T-helper 1 cell treated with Interleukin-12 subunit alpha and Interleukin-12 subunit beta and Interleukin-4 antibody, amounts not matched to agents 30 μg/mL and 1 μg/mL, for 36 hours (primary cell): ENCODE results near the gene PTGFRN.
"Not testable (repeated sequence)": the region's sequence is repeated elsewhere in the genome, so short reads cannot be mapped to it uniquely, and the experiment has no call there.

Source experiments
- H3K27ac Mint-ChIP-seq: one replicate; pipeline ENCODE4 v1.8.0; 2021; ENCODE audit warnings: mild to moderate bottlenecking, mixed read lengths
- H3K27me3 Mint-ChIP-seq: one replicate; pipeline ENCODE4 v1.8.0; 2021; ENCODE audit warnings: low read depth, mixed read lengths
- H3K36me3 Mint-ChIP-seq: one replicate; pipeline ENCODE4 v1.8.0; 2021; ENCODE audit warnings: low read depth, mixed read lengths
- H3K4me1 Mint-ChIP-seq: one replicate; pipeline ENCODE4 v1.8.0; 2021; ENCODE audit warnings: low read depth, mixed read lengths
- H3K4me3 Mint-ChIP-seq: one replicate; pipeline ENCODE4 v1.8.0; 2021; ENCODE audit warnings: mild to moderate bottlenecking, moderate library complexity, mixed read lengths
- H3K9me3 Mint-ChIP-seq: one replicate; pipeline ENCODE4 v1.8.0; 2021; ENCODE audit warnings: mixed read lengths

PTGFRN gene

GRCh38 chr1:116938216-116938615 lies 28.5 kb downstream of the PTGFRN start:
- H3K27me3 Mint-ChIP-seq, result no peaks in the 10 kb centered on the region
- H3K4me1 Mint-ChIP-seq, result peaks cover 37% of the 10 kb centered on the region
- H3K4me3 Mint-ChIP-seq, result no peak overlapping the region
- H3K27ac Mint-ChIP-seq, result peak overlapping the region; percentile 55
- peaks cover 3% of the 10 kb centered on the region for H3K36me3 Mint-ChIP-seq
- no peaks in the 10 kb centered on the region for H3K9me3 Mint-ChIP-seq

GRCh38 chr1:116939780-116940543 lies 30.2 kb downstream of the PTGFRN start:
- H3K4me1 Mint-ChIP-seq, result peaks cover 32% of the 10 kb centered on the region
- not testable (repeated sequence) for H3K9me3 Mint-ChIP-seq, H3K27ac Mint-ChIP-seq, H3K27me3 Mint-ChIP-seq, H3K4me3 Mint-ChIP-seq, H3K36me3 Mint-ChIP-seq

GRCh38 chr1:116940814-116941599 lies 31.3 kb downstream of the PTGFRN start:
- Mint-ChIP-seq H3K4me3 (no peak overlapping the region), H3K27ac (peak overlapping the region; percentile 43), H3K27me3 (no peaks in the 10 kb centered on the region), H3K9me3 (no peaks in the 10 kb centered on the region), H3K36me3 (peaks cover 10% of the 10 kb centered on the region), H3K4me1 (peaks cover 41% of the 10 kb centered on the region)

DNA sequence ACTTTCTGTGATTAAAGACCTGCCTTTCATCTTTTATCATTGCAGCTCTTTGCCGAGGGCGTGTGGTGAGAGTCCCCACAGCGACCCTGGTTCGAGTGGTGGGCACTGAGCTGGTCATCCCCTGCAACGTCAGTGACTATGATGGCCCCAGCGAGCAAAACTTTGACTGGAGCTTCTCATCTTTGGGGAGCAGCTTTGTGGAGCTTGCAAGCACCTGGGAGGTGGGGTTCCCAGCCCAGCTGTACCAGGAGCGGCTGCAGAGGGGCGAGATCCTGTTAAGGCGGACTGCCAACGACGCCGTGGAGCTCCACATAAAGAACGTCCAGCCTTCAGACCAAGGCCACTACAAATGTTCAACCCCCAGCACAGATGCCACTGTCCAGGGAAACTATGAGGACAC lies 32.0 kb downstream of the PTGFRN start:
- H3K4me1 Mint-ChIP-seq, result peaks cover 42% of the 10 kb centered on the region
- H3K27me3 Mint-ChIP-seq, result no peaks in the 10 kb centered on the region
- H3K36me3 Mint-ChIP-seq, result peaks cover 10% of the 10 kb centered on the region
- no peak overlapping the region for H3K27ac Mint-ChIP-seq
- H3K4me3 Mint-ChIP-seq, result no peak overlapping the region
- H3K9me3 Mint-ChIP-seq, result no peaks in the 10 kb centered on the region

DNA sequence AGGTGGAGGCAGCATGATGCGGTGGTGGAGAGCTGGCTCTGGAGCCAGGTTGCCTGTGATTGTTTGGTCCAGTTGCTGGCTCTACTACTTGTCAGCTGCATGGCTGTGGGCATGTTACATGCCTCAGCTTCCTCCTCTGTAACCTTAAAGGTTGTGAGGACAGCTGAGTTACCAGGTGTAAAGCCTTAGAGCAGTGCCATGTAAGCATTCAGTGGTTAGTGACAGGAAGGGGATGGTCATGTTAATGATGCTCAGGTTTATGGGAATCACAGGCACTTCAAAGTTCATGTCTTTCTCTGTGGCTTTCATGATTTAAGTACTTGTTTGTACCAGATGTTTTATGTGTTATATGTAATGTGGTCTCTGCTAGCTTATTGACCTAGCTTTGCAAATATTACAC lies 32.6 kb downstream of the PTGFRN start:
- peak overlapping the region; percentile 33 for H3K27ac Mint-ChIP-seq
- H3K4me1 Mint-ChIP-seq, result peaks cover 43% of the 10 kb centered on the region
- H3K9me3 Mint-ChIP-seq, result no peaks in the 10 kb centered on the region
- H3K36me3 Mint-ChIP-seq, result peaks cover 10% of the 10 kb centered on the region
- H3K27me3 Mint-ChIP-seq, result no peaks in the 10 kb centered on the region
- H3K4me3 Mint-ChIP-seq, result peak overlapping the region; percentile 5

GRCh38 chr1:116943438-116943837 lies 33.7 kb downstream of the PTGFRN start:
- H3K4me3 Mint-ChIP-seq, result no peak overlapping the region

GRCh38 chr1:116944613-116945012 lies 34.9 kb downstream of the PTGFRN start:
- Mint-ChIP-seq H3K4me3 (no peak overlapping the region), H3K27ac (no peak overlapping the region), H3K36me3 (peaks cover 10% of the 10 kb centered on the region), H3K27me3 (no peaks in the 10 kb centered on the region), H3K9me3 (no peaks in the 10 kb centered on the region), H3K4me1 (peaks cover 41% of the 10 kb centered on the region)

More at GRCh38 chr1:116943438-116943837, 33.7 kb downstream of the PTGFRN start:
- H3K36me3 Mint-ChIP-seq, result peaks cover 10% of the 10 kb centered on the region
- H3K27me3 Mint-ChIP-seq, result no peaks in the 10 kb centered on the region
- no peaks in the 10 kb centered on the region for H3K9me3 Mint-ChIP-seq
- peak overlapping the region; percentile 69 for H3K27ac Mint-ChIP-seq
- H3K4me1 Mint-ChIP-seq, result peaks cover 41% of the 10 kb centered on the region

DNA sequence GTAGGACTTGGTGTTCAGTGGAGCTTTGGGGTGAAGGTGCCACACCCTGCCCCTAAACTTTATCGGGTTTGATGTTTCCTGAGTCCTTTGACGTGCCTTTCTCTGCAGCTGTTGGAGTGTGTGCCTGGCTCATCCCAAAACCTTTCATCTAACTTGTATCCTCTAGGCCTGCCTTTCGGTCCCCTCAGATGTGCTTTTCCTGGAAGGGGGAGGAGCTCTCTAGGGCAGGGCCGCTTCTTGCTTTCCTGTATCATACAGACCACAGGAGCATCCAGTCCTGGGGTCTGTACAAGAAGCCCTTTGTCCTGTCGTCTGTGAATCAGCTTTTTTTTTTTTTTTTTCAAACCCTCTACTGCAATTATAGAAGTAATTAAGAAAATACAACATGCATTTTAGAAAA lies 35.7 kb downstream of the PTGFRN start:
- Mint-ChIP-seq H3K9me3 (no peaks in the 10 kb centered on the region), H3K27ac (peak overlapping the region; percentile 69), H3K27me3 (no peaks in the 10 kb centered on the region), H3K4me3 (peak overlapping the region; percentile 28), H3K36me3 (peaks cover 16% of the 10 kb centered on the region), H3K4me1 (peaks cover 41% of the 10 kb centered on the region)

- Mint-ChIP-seq H3K4me1 (peaks cover 41% of the 10 kb centered on the region), H3K9me3 (no peaks in the 10 kb centered on the region), H3K27ac (no peak overlapping the region), H3K4me3 (no peak overlapping the region), H3K27me3 (no peaks in the 10 kb centered on the region), H3K36me3 (peaks cover 16% of the 10 kb centered on the region)
These were observed 36.3 kb downstream of the PTGFRN start for GRCh38 chr1:116945996-116946395.

DNA sequence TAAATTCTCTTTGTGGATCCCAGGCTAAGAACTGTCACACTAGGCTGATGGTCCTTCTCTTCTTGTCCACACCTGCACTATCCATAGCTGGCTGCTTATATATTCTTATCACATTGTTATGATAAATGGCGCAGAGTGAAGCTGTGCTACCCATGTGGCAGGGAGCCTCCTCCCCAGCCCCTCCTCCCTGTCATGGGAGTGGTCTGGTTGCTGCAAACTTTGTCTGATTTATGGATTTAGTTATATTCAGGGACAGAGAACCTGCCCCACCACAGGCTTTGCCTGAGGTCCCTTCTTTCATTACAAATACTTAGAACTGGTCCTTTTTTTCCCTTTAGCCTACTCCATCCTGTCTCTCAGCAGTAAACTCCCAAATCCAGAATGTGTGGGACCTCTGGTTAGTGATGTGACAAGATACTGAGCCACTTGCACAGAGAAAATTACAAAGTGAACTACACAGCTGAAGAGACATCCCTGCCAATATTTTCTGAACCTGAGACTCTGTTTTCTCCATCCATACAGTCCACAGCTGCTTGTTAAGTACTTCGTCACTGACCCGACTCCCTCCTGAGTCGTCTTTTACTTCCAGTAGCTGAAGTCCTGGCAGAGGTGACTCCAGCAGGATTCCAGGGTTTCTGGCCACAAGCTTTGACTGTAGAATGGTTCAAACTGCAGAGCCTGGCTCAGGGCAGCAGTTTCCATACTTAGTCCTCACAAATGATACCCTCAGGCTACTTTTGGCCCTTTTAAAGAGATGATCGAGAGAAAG lies 37.6 kb downstream of the PTGFRN start:
- no peaks in the 10 kb centered on the region for H3K9me3 Mint-ChIP-seq
- no peak overlapping the region for H3K4me3 Mint-ChIP-seq
- H3K36me3 Mint-ChIP-seq, result peaks cover 19% of the 10 kb centered on the region
- H3K4me1 Mint-ChIP-seq, result peaks cover 32% of the 10 kb centered on the region
- H3K27me3 Mint-ChIP-seq, result no peaks in the 10 kb centered on the region
- H3K27ac Mint-ChIP-seq, result no peak overlapping the region

DNA sequence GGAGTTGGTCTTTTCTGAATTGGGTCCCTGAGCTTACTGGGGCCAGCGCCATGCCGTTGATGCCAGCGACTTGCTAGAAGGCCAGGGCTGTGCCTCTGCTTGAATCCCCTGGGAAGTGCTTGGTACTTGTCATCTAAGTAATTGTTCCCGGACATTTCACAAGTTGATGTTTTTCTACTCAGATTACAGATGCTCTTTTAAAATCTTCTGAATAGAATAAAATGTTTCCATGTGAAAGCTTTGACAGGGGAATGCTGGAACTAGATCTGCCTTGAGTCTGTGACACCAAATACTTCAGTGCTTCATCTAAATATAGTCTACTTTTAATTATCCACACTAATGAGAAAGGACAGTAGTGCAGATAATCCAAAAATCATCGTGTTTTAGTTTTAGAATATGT lies 38.3 kb downstream of the PTGFRN start:
- H3K27ac Mint-ChIP-seq, result no peak overlapping the region
- no peak overlapping the region for H3K4me3 Mint-ChIP-seq
- peaks cover 25% of the 10 kb centered on the region for H3K4me1 Mint-ChIP-seq
- no peaks in the 10 kb centered on the region for H3K9me3 Mint-ChIP-seq
- peaks cover 17% of the 10 kb centered on the region for H3K36me3 Mint-ChIP-seq
- H3K27me3 Mint-ChIP-seq, result no peaks in the 10 kb centered on the region

GRCh38 chr1:116948642-116949041 lies 38.9 kb downstream of the PTGFRN start:
- H3K27ac Mint-ChIP-seq, result no peak overlapping the region

DNA sequence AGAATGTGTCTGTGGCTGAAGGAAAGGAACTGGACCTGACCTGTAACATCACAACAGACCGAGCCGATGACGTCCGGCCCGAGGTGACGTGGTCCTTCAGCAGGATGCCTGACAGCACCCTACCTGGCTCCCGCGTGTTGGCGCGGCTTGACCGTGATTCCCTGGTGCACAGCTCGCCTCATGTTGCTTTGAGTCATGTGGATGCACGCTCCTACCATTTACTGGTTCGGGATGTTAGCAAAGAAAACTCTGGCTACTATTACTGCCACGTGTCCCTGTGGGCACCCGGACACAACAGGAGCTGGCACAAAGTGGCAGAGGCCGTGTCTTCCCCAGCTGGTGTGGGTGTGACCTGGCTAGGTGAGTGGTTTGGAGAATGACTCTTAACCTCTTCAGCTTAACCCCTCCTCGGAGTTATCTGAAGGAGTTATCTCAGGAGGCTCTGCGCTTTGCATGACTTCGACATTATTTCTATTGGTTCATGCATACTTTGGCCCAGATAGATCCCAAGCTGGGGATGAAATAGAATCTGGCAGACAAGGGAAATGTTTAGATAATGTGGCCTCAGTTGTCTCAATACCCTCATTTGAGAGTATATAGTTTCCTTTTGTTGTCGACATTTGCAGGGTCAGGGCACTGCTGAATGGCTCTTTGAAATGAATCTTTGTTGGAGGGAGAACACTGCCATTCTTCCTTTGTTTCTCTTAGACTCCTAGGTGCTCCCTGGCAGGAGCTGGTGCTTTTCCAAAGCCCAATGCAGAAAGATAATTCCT lies 39.7 kb downstream of the PTGFRN start:
- Mint-ChIP-seq H3K36me3 (peaks cover 17% of the 10 kb centered on the region), H3K4me1 (peaks cover 14% of the 10 kb centered on the region), H3K9me3 (no peaks in the 10 kb centered on the region), H3K4me3 (no peak overlapping the region), H3K27ac (no peak overlapping the region), H3K27me3 (no peaks in the 10 kb centered on the region)

More at GRCh38 chr1:116948642-116949041, 38.9 kb downstream of the PTGFRN start:
- peaks cover 17% of the 10 kb centered on the region for H3K36me3 Mint-ChIP-seq
- H3K27me3 Mint-ChIP-seq, result no peaks in the 10 kb centered on the region
- peaks cover 19% of the 10 kb centered on the region for H3K4me1 Mint-ChIP-seq
- no peak overlapping the region for H3K4me3 Mint-ChIP-seq
- no peaks in the 10 kb centered on the region for H3K9me3 Mint-ChIP-seq
